ENCODE data around the gene MDGA2. TPM values are rescaled to one million over a fixed set of nuclear protein-coding genes. Genes with fewer than 3 reads are reported as not detected.

The MDGA2 gene
- total RNA-seq, 1 experiment from 2014 or later: not detected

GRCh38 chr14:47065326-47065725, 610.1 kb downstream of the MDGA2 start:
- H3K4me3 ChIP-seq (ENCODE audit: low read depth, low read length): no peak overlapping the region
- POLR2A ChIA-PET: no interaction called here
- no peaks in the 10 kb centered on the region for H3K9me3 ChIP-seq
- Mint-ChIP-seq H3K4me3 (ENCODE audit: unreplicated experiment) (no peak overlapping the region), H3K9me3 (ENCODE audit: unreplicated experiment) (no peaks in the 10 kb centered on the region), H3K27ac (ENCODE audit: unreplicated experiment) (no peak overlapping the region), H3K27me3 (ENCODE audit: insufficient read depth, unreplicated experiment) (no peaks in the 10 kb centered on the region), H3K36me3 (ENCODE audit: insufficient read depth, unreplicated experiment) (no peaks in the 10 kb centered on the region), H3K4me1 (ENCODE audit: low read depth, unreplicated experiment) (no peaks in the 10 kb centered on the region)
- intact Hi-C loops (cut with micrococcal nuclease; ENCODE audit: unreplicated experiment): no loop called here
- no peaks in the 10 kb centered on the region for H3K4me1 ChIP-seq
- TF ChIP-seq CTCF (IDR thresholded peaks at IDR 0.05; ENCODE audit: insufficient read depth in 1 of 2, low read depth in 1 of 2, low read length in 1 of 2, severe bottlenecking in 1 of 2, unreplicated experiment in 1 of 2): no peak
- BruUV-seq (replicated peaks): no TSS peak
- H3K36me3 ChIP-seq (ENCODE audit: control insufficient read depth, insufficient read depth, low read length): no peaks in the 10 kb centered on the region
- CTCF ChIA-PET: no interaction called here
- DNase-seq: no peak
- no peaks in the 10 kb centered on the region for H3K27me3 ChIP-seq (replicated peaks; ENCODE audit: control insufficient read depth, insufficient read depth, low read length)

- no peaks in the 10 kb centered on the region for H3K36me3 Mint-ChIP-seq (ENCODE audit: insufficient read depth, unreplicated experiment)
- Histone ChIP-seq H3K4me1 (no peaks in the 10 kb centered on the region), H3K4me3 (ENCODE audit: low read depth, low read length) (no peak overlapping the region), H3K36me3 (ENCODE audit: control insufficient read depth, insufficient read depth, low read length) (no peaks in the 10 kb centered on the region), H3K27me3 (replicated peaks; ENCODE audit: control insufficient read depth, insufficient read depth, low read length) (no peaks in the 10 kb centered on the region), H3K9me3 (no peaks in the 10 kb centered on the region)
- POLR2A ChIA-PET: no interaction called here
- H3K27ac Mint-ChIP-seq (ENCODE audit: unreplicated experiment): no peak overlapping the region
- no peaks in the 10 kb centered on the region for H3K27me3 Mint-ChIP-seq (ENCODE audit: insufficient read depth, unreplicated experiment)
- no TSS peak for BruUV-seq (replicated peaks)
- intact Hi-C loops (cut with micrococcal nuclease; ENCODE audit: unreplicated experiment): no loop called here
- H3K9me3 Mint-ChIP-seq (ENCODE audit: unreplicated experiment): no peaks in the 10 kb centered on the region
- CTCF ChIA-PET: no interaction called here
- no peak for DNase-seq
- no peak overlapping the region for H3K4me3 Mint-ChIP-seq (ENCODE audit: unreplicated experiment)
- TF ChIP-seq CTCF (IDR thresholded peaks at IDR 0.05; ENCODE audit: insufficient read depth in 1 of 2, low read depth in 1 of 2, low read length in 1 of 2, severe bottlenecking in 1 of 2, unreplicated experiment in 1 of 2): no peak
- H3K4me1 Mint-ChIP-seq (ENCODE audit: low read depth, unreplicated experiment): no peaks in the 10 kb centered on the region
These were observed 615.4 kb downstream of the MDGA2 start for GRCh38 chr14:47060050-47060449.

DNA sequence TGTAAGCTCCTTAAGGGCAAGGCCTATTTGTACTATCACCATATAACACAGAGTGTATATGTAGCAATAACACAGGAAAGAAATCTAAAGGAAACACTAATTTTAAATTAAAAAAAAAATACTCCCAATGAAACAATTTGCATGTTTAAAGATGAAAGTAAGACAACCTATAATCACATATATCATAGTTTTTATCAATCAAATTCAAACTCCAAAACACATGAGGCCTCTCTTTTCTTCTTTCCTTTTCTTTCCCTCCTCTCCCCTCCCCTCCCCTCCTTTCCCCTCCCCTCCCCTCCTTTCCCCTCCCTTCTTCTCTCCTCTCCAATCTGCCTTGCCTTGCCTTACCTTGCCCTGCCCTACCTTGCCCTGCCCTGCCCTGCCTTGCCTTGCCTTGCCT, 618.0 kb downstream of the MDGA2 start:
- Mint-ChIP-seq H3K27me3 (ENCODE audit: insufficient read depth, unreplicated experiment) (peaks cover 2% of the 10 kb centered on the region), H3K36me3 (ENCODE audit: insufficient read depth, unreplicated experiment) (no peaks in the 10 kb centered on the region), H3K27ac (ENCODE audit: unreplicated experiment) (no peak overlapping the region), H3K4me3 (ENCODE audit: unreplicated experiment) (no peak overlapping the region), H3K9me3 (ENCODE audit: unreplicated experiment) (no peaks in the 10 kb centered on the region), H3K4me1 (ENCODE audit: low read depth, unreplicated experiment) (peaks cover 7% of the 10 kb centered on the region)
- no peaks in the 10 kb centered on the region for H3K9me3 ChIP-seq
- H3K27me3 ChIP-seq (replicated peaks; ENCODE audit: control insufficient read depth, insufficient read depth, low read length): no peaks in the 10 kb centered on the region
- no peaks in the 10 kb centered on the region for H3K36me3 ChIP-seq (ENCODE audit: control insufficient read depth, insufficient read depth, low read length)
- intact Hi-C loops (cut with micrococcal nuclease; ENCODE audit: unreplicated experiment): loop anchor here (10.0 kb wide), 1 partner anchor 147 kb away; no protein-coding TSS in a partner anchor
- ChIA-PET CTCF (no interaction called here), POLR2A (no interaction called here)
- no peak for TF ChIP-seq CTCF (IDR thresholded peaks at IDR 0.05; ENCODE audit: insufficient read depth in 1 of 2, low read depth in 1 of 2, low read length in 1 of 2, severe bottlenecking in 1 of 2, unreplicated experiment in 1 of 2)
- DNase-seq: no peak
- H3K4me1 ChIP-seq: no peaks in the 10 kb centered on the region
- BruUV-seq (replicated peaks): no TSS peak
- H3K4me3 ChIP-seq (ENCODE audit: low read depth, low read length): no peak overlapping the region

Data from Caco-2 (cell line).